HG03159 (cell line): ENCODE data around the gene SH3BGR.
A peak's percentile ranks its signal among the peaks of the same experiment; 100 is the strongest.
"Not testable (repeated sequence)": the region's sequence is repeated elsewhere in the genome, so short reads cannot be mapped to it uniquely, and the experiment has no call there.

Experiments
- ATAC-seq: cut with Tn5 transposase; IDR thresholded peaks from one replicate; pipeline ENCODE4 v1.9.1; 2021; ENCODE audit warnings: mild to moderate bottlenecking, moderate library complexity; ENCODE audit not compliant: unreplicated experiment

The SH3BGR gene

DNA sequence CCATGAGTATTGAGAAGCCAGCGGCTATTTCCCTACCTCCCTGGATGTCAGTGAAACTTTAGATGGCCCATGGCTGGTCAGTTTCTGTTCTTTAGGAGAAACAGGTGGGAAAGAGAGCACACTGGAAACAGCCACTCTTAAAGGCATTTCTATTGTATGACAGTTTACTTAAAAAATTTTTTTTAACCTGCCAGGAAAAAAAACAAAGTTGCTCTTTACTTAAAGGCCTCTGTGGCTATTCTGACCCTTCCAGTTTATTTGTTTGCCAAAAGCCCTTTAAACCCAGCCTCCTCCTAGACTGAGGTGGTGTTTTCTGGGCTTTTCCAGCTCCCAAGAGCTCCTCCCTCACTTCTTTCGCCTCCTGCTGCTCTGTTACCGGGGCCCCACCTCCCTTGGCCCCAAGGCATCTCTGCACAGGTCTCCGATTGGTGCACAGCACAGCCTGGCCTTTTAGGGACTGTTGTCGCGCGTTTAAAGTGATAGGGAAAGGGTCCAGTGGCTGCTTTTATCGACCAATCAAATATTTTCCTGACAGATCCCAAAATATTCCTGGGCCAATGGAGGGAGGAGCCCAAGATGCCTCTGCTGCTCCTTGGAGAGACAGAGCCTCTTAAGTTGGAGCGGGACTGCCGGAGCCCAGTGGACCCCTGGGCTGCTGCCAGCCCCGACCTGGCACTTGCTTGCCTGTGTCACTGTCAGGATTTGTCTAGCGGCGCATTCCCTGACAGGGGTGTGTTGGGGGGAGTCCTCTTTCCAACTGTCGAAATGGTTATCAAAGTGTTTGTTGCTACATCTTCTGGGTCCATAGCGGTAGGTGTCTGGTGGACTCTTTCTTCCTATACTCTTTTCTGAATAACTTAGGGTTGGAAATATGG lies at the start of gene SH3BGR:
Gene SH3BGR (plus strand): TSS at position 639 of the 875 bp plus-strand sequence. CDS start 127 bp downstream, at position 766.
- no peak for ATAC-seq

DNA sequence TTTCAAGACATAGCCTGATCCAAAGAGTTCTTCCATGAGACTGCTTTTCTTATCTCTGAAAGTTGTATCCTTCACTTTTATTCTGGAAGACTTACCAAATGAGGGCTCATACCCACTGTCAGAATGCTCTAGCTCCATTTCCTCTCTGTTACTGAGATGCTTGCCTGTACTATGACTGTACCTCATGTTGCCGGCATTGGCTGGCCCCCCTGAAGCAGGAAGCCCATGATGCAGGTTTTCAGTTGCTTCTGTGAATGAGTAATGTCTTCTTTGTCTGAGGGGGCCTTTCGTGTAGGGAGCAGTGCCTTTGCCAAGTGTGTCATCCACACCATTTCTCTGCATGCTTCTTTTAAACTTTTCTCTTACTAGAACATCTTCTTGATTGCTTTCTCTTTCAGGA lies 45.7 kb upstream of the SH3BGR start:
- ATAC-seq = no peak

DNA sequence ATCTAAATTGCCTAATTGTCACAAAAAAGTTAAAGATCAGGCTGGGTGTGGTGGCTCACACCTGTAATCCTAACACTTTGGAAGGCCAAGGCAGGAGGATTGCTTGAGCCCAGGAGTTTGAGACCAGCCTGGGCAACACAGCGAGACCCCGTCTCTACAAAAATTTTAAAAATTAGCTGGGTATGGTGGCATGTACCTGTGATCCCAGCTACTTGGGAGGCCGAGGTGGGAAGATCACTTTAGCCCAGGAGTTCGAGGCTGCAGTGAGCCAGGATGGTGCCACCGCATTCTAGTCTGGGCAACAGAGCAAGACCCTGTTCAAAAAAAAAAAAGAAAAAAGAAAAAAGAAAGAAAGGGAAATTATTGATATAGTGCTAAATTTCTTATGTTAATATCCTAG lies 32.6 kb upstream of the SH3BGR start:
- not testable (repeated sequence) for ATAC-seq

DNA sequence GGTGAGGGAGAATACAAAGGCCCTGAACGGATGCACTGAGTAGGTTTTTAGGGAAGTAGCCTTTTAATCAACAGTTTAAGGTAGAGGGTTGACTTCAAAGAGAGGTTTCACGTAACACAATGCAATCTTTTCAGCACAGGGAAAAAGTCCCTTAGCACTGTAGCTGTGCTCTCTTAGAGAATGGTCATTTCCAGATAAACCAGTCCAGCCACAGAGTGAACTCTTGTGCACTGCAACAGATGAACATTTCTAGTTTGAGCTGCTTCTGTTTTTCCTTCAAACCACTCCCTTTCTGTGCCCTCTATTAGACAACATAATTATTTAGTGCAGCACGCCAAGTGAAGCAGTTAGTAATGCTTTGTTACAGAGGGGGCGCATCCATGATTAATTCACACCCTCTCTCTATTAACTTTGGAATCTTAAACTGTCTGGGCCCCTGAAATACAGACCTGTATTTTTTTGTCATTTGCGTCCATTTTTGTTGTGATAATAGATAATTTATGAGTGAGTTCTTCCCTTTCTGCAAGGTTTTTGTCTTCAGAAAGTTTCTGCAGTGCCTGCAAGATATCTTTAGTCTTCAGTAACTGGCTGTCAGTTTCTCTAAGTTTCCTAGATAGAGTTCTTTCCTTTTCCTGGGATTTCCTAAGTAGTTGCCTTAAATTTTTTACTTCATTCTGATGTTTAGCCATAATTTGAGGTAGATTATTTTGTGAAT lies 29.1 kb upstream of the SH3BGR start:
- no peak for ATAC-seq

DNA sequence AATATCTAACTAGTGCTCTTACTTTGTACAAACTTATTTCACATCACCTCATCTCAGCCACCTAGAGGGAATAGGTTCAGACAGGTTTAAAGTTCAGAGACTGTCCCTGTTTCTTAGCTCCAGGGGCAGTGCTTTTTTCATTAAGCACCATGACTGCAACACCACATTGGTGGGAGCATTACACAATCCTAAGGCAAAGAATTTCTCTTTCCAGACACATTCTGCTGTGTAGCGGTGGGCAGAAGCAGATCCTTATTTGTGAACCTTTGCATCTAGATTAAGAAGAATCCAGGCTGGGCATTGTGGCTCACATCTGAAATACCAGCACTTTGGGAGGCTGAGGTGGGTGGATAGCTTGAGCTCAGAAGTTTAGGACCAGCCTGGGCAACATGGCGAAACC lies 22.3 kb upstream of the SH3BGR start:
- no peak for ATAC-seq

DNA sequence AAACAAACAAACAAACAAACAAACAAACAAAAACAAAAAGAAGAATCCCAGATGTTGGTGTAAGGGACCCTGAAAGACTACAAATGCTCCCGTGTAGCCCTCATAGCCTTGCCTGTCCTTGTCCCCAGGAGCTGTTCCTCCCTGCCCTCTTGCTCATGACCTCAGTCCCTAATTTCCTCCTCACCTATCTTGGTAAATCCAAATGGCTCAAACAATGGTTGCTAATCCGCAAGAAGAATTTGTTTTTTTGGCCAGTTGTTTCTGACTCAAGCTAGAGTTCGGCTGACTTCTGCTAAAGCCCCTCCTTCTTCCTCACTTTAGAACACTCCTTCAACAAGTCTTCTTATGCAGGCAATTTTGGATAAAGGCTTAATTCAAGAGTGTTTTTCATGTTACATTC lies 21.8 kb upstream of the SH3BGR start:
- ATAC-seq = no peak

DNA sequence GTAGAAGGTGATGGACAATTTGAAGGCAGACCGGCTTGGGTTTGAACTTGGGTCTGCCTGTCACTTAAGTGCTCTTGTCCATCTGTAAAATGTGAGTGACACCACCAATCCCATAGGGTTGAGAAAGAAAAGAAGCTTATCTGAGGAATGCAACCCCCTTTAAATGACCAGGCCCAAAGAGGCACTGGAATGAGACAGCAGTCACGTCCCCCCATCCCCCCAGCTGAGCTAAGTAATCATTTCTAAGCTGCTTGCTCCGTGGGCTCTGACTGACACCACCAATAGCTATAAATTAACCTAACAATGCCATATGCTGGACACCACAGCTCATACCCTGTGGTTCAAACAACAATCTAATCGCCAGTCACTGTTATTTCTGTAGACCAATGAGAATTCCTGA lies 21.3 kb upstream of the SH3BGR start:
- no peak for ATAC-seq

DNA sequence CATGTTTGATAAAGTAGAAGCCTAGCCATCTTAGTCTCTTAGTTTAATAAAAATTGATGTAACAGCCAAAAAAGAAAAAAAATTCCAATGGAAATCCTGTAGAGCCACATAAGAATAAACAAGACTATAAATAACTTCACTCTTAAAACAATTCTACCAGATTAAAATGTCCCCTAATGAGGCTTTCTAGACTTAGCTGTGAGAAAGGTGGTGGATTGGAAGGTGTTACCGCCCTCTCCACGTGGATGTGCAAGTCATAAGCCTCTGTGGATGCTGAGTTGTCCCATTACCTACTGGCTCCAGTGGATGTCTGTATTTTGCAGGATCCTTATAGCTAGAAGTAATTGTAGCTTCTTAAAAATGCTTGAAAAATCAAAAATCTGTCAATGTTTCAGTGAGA lies 20.8 kb upstream of the SH3BGR start:
- no peak for ATAC-seq

DNA sequence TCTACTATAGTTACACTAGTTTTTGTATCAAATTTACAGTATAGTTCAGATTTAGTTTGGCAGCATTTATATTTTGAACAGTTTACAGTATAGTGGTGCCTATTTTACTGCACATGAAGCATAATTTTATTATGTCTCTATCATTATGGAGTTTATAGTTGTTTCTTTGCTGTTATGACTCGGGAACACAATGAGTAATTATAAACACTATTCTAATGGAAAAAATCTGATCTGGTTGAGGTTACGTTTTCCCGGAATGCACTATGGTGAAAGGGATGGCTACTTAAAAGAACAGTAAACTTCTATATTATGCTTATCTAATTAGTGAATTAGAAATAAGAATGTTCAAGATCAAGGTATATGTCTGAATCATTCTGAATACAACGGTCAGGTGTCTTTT lies 16.8 kb upstream of the SH3BGR start:
- ATAC-seq = no peak

DNA sequence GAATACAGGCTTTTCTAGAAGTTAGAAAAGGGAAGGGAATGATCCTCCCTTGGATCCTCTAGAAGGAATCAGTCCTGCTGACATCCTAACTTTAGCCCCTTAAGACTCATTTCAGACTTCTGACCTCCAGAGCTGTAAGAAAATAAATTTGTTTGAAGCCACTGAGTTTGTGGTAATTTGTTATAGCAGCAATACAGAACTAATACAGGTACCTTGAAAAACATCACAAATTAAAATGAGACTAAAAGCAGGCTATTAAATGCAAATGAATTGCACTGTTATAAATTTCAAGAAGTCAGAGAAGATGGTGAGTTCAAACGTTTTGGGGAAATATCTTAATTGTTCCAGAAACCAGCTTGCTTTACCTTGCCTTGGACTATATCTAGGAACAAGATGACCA lies 12.5 kb upstream of the SH3BGR start:
- no peak for ATAC-seq

DNA sequence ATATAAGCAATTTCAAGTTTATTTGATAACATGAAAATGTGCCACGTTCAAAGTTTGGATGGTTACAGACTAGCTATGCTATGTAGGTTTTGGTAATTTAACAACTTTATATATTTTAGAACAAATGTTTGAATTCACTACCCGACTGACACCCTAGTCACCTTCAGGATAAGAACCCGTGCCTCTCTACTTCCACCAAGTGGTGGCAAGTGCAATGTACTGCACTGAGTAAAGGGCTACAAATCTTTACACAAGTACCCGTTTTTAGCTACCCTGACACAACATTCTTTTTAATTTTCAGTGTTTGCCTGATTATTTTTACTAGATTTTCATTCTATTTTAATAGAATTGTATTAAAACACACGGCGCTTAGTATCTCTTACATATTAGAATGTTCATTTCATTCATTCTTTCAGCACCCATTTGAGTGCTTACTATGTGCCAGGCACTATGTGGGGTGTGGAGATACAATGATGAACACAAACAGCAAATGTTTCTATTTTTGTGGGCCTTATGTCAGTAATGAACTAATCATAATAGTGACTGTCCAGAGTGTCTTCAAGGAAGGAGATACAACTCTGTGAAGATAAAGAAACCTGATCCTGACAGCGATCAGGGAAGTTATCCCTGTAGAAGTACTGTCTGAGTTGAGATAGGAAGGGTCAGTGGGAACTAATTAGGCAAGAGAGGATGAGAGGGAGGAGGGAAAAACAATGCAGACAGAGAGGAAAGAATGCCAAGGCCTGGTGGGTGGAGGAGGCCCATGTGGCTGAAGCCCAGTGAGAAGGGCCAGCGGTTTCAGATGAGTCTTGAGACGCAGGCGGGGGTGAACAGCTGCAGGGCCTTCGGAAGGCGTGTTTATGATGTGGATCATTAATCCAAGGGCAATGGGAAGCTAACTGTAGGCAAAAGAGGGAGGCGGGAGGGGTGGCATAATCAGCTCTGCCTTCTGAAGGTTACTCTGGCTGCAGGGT lies 10.0 kb upstream of the SH3BGR start:
- ATAC-seq = peak; percentile 37

DNA sequence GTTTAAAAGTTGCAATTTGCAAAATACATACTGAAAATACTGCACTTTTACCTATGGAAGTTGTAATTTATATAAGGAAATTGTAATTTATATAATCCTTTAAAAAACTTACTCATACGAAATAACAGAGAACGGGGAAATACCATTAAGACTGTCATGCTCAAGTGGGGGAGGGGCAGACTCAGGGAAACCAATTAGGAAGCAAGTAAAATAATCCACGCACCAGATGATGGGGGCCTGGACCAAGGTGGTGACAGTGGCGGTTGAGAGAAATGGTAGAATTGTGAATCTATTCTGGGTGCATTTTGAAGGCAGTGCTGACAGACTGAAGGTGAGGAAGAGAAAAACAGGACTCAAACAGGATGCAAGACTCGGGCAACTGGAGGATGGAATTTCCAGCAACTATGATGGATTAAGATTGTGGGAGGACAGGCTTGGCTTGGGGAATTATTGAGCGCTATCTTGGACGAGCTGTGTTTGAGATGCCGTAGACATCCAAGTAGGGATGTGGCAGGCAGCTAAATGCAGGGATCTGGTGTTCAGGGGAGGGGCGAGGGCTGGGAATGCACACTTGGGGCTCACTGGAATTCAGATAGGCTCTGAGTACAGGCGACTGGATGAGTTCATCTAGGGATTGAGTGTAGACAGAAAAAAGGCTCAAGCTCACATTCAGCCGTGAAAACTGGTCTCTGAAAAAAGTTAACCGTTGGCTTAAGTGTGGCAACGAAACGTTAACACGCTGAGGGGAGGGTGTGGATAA lies 7.2 kb upstream of the SH3BGR start:
- ATAC-seq = peak; percentile 12

DNA sequence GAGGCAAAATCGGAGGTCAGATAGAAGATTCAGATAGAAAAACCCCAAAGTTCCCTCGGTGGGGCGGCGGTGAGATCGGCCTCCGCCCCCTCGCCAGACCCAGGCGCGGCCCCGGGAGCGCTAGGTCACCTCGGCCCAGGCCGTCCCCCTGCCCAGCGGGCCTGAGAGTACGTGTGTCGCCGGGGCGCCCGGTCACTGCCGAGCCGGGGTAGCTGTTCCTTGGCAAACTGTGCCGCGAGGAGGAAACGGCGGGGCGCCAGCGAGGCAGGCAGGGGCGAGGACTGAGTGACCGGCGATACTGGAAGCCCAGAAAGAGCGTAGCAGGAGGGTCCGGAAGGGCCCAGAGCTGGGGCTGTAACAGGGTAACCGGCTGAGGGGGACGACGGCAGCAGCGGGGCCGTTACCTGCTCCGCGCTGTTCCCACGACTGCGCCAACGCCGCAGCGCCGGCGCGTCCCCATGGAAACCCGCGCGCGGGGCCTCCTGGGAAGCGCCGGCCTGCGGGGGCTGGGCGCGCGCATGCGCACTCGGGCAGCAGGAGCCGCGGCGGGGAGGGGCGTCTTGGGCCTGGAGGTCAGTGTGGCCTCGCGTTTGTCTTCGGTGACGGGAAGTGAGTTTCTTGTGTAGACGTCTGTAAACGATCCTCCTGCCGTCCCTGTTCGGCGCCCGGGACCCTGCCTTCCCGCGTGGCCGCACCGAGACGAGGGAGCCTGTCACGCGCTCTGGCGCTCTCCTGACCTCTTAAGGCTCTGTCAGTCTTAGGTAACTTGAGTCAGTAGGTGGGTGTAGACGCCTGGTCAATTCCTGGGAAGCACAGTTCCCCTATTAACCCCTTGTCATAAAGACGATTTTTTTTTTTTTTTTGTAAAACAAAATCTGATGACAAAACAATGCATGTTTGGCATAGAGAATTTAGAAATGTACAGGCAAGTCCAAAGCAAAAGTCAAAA lies 6.2 kb upstream of the SH3BGR start, which contains the start of gene LCA5L:
Gene LCA5L (minus strand): TSS at position 458 of the 949 bp plus-strand sequence. CDS start 17,285 bp downstream, outside the sequence.
- peak; percentile 88 for ATAC-seq

DNA sequence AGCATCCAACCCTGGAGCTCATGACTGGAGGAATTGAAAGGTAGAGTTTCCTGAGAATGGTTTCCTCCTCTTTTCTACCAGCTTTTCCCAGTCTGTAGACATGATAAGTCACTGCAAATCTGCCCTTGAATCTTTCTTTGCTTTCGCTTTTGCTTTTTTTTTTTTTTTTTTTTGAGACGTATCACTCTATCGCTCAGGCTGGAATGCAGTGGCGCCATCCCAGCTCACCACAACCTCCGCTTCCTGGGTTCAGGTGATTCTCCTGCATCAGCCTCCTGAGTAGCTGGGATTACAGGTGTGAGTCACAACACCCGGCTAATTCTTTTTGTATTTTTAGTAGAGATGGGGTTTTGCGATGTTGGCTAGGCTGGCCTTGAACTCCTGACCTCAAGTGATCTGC lies 4.5 kb upstream of the SH3BGR start:
- ATAC-seq = no peak

DNA sequence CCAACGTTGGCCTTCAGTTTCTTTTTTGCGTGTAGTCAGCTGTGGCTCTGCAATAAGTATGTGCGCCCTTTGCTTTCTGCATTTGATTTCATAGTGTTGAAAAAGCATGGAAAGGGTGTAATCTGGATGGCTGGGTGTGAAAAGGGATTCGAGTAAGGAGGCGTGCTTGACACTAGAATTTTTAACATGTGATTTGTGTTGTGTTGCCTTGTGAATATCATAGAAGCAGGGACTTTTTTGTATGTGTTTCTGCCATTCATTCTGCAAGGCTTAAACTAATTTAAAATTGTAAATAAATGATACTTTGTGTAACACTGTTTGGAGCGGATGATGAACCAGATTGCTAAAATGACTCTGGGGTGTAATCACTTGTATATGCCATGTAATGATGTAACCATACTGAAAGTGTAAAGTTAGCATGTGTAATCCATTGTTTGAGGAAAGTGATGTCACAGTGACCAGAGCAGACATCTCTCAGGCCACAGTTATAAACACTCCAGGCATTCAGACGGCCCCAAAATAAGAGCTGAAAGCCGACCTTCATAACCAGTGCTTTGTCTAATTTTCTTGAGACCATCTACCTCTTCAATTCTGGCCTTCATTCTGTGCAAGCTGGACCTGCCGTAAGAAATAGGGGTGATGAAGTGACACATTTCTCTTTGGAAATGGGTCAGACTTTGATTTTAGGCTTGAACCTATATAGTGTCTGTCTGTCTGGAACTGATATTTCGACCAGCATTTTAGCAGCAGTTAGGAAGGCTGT lies 618 bp downstream of the SH3BGR start:
- ATAC-seq = no peak

DNA sequence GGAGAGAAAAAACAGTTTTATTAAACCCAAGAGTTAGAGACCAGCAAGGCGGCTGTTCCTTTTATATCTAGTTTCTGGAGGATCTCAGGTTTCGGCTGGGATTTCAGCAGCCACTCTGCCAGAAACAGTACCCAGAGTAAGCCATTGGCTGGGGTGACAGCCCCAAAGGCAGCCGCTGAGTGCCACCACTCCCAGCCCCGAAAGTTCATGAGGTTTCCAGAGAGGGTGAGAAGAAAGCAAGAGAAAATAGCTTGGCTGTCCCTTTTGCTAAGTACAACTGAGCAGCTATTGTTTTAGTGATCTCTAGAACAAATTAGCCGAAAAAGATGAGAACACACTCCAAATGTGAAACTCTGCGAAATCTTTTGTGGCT lies 1.2 kb downstream of the SH3BGR start:
- ATAC-seq = no peak

DNA sequence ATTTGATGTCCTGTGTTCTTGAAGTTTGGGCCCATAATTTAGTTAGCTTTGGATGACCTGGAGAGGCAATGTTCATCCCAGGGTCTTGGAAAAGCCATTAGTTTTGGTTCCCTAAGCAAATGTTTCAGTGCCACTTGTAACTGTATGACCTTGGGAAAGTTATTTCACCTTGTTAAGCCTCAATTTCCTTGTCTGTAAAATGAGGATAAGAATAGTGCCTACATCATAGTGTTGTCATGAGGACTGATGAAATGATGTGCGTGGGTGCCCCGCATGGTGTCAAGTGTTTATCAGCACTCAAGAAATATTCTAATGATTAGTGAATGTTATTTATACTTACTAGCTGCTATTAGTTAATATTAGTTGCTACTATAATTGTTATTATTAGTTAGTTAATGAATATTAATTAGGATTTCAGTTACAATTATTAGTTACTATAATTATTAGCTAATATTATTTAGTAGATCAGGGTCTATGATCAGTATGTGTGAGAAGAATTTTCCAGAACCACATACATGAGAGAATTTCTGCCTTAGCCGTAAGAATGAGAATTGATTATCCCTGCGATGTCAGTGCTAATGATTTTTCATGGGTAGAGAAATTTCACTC lies 1.9 kb downstream of the SH3BGR start:
- ATAC-seq = no peak
